Measurements from ENCODE around the gene OR11H12.
"Not testable (repeated sequence)": the region's sequence is repeated elsewhere in the genome, so short reads cannot be mapped to it uniquely, and the experiment has no call there.

The OR11H12 gene, protein sequence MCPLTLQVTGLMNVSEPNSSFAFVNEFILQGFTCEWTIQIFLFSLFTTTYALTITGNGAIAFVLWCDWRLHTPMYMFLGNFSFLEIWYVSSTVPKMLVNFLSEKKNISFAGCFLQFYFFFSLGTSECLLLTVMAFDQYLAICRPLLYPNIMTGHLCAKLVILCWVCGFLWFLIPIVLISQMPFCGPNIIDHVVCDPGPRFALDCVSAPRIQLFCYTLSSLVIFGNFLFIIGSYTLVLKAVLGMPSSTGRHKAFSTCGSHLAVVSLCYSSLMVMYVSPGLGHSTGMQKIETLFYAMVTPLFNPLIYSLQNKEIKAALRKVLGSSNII

DNA sequence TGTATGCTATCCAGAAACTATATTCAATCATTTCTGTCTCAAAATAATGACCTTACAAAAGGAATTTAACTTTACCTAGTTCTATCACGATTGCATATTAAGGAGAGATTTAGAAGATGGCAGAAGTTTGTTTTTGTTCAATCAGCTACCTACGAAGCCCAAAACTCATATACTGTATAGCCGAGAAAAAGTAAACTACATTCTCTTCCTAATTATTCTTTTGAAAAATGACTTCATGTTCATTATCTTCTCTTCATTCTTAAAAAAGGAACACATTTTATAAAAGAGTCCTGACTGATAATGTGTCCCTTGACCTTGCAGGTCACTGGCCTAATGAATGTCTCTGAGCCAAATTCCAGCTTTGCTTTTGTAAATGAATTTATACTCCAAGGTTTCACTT lies at the start of gene OR11H12:
OR11H12 (plus strand) TSS at position 301 of the 400 bp plus-strand sequence; CDS start at position 301, 0 bp downstream.
- not testable (repeated sequence) for DNase-seq

DNA sequence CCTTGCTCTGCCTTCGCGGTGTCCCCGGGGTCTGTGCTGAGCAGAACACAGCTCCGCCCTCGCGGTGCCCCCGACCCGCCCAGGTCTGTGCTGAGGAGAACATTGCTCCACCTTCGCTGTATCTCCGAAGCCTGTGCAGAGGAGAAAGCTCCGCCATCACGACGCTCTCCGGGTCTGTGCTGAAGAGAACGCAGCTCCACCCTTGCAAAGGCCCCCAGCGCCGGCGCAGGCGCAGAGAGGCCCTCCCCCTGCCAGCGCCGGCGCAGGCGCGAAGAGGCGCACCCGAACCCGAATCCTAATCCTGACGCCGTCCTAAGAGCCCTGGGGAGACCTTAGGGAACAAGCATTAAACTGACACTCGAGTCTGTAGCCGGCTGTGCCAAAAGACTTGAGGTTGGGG lies 18.0 kb upstream of the OR11H12 start:
- not testable (repeated sequence) for DNase-seq

DNA sequence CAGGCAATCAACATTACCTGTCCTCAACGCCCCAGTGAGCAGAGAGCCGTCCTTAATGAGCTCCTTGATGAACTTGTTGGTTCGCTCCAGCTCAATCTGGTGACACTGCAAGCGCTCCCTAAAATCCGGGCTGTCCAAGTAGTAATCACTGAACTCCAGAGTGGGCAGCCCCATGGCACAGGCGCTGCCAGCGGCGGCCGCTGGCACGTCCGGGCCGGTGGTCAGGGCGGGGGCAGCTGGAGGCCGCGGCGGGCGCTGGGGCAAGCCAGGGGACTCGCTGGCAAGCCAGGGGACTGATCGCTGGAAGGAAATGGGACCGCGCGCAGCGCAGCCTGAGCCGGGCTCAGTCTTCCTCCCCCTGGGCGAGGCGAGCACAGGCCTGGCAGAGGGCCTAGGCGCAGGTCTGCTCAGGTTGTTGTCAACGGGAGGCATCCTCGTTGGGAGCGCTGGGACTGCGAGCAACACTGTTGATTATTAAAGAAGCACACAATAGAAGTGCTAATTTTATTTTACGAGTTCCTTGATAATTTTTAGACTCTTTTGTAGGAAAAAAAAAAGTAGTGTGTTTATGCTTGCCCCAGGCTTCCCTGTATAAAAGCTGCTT lies 25.8 kb downstream of the OR11H12 start:
- not testable (repeated sequence) for DNase-seq

DNA sequence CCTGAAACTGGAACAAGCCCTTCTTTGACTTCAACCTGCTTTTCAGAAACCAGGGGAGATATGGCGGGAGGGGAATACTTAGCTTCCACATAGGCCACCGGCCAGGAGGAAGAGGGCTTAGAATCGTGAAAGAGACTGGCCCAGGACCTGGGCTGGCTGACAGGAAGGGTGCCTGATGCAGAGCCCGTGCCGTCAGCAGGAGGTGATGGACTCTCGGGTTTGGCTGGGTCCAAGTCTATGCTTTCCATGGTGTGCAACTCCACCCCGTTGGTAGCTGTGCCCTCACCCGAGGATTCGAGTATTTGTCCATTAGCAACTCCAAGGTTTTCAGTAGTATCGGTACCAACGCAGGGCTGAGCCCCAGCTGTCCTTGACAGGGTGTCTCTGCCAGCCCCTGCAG lies 35.1 kb downstream of the OR11H12 start:
- not testable (repeated sequence) for DNase-seq

DNA sequence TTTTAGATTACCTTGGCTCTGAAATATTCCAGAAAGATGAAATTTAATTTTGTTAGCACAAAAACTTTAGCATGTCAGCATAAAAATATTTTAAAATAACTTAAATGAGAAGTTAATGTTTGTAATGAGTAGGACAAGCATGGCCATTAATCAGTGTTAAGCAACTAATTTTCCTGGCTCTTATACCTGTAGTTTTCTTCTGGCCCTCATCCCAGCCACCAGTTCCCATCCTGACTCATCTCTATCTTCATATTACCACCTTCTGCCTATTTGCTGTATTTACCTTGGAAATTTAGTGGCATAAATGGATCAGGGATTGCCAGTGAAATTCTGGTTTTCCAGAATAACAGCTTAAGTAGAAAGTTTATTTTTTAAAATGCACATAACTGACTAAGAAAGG lies 37.1 kb downstream of the OR11H12 start:
- DNase-seq, result not testable (repeated sequence)

DNA sequence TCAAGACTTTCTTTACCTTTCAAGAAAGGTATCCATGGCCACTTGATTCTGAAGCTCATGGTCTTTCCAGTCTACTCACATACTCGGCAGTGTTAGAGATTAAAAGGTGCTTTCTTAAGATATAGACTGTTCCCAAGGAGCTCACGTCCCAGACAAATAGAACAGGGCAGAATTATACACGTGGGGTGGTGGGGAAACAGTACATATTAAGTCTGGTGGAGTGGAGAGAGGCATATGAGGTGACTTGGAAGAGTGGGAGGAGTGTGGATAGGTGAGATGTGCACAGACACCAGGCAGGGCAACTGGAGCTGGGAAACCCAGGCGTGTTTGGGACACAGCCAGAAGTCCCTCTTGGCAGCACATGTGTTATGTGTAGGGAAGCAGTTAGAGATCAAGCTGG lies 37.9 kb downstream of the OR11H12 start:
- DNase-seq, result not testable (repeated sequence)

DNA sequence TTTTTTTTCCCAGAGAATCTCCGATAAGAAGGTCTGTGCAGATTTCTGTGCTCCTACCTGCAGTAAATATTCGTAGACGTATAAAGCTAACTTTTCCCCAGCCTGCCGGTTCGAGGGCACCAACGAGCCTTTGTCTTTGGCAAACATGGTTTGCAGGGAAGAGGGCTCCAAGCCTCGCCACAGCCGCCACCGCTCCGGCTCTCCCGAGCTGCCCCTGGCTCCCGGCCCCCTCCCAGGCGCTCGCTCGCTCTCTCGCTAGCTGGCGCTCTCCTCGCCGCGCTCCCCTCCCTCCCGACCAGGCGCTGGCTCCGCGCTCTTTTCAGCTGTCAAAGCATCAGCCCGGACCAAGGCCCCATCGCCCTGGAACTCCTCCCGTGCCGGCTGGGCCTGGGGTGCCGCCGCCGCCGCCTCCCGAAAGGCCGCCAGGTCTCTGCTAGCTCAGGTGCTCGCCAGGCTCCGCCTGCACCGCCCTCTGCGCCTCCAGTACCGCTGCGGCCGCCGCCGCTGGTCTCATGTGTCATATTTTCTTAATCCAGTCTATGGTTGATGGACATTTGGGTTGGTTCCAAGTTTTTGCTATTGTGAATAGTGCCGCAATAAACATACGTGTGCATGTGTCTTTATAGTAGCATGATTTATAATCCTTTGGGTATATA lies 45.3 kb downstream of the OR11H12 start:
- DNase-seq, result not testable (repeated sequence)
